ENCODE measurements around the gene TRH.
"Not testable (repeated sequence)": the region's sequence is repeated elsewhere in the genome, so short reads cannot be mapped to it uniquely, and the experiment has no call there.

TRH gene

DNA sequence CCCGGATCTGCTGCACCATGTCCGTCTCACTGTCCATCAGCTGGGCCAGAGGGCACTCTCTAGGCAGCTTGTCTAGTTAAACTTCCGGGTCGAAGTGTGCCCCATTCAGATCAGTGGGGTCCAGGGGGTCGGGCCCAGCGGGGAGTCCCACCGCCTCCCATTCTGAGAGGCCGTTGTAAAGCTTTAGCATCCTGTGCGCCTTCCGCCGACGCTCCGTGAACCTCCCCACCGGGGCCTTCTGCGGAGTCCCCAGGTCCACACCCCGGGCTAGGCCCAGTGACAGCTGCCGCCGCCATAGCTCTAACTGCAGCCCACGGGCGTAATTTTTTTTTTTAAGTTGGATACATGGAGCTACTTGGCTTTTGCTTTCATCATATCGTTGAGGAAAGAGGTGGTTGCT, 38.7 kb downstream of the TRH start:
- DNase-seq, result not testable (repeated sequence)

DNA sequence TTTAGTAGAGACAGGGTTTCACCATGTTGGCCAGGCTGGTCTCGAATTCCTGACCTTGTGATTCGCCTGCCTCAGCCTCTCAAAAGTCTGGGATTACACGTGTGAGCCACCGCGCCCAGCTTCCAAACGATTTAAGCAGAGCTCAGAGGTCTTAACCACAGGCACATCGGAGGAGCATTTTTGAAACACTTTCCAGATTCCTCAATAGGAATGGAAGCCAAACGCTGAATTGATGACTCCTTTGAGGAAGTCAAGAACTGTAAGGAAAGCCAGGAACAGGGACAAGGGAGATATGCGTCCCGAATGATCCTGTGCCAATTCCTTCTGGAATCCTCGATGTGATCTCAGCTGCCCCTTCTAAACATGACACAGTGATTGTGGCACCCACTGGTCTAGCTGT, 40.0 kb downstream of the TRH start:
- DNase-seq, result no peak

DNA sequence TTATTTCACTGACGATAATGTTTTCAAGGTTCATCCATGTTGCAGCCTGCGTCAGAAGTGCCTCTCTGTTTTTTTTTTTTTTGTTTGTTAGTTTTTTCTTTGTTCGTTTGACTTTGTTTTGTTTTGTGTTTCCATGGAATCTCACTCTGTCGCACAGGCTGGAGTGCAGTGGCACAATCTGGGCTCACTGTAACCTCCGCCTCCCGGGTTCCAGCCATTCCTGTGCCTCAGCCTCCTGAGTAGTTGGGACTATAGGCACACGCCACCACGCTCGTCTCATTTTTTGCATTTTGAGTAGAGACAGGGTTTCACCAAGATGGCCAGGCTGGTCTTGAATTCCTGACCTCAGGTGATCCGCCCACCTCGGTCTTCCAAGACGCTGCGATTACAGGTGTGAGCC, 43.1 kb downstream of the TRH start:
- DNase-seq, result not testable (repeated sequence)

DNA sequence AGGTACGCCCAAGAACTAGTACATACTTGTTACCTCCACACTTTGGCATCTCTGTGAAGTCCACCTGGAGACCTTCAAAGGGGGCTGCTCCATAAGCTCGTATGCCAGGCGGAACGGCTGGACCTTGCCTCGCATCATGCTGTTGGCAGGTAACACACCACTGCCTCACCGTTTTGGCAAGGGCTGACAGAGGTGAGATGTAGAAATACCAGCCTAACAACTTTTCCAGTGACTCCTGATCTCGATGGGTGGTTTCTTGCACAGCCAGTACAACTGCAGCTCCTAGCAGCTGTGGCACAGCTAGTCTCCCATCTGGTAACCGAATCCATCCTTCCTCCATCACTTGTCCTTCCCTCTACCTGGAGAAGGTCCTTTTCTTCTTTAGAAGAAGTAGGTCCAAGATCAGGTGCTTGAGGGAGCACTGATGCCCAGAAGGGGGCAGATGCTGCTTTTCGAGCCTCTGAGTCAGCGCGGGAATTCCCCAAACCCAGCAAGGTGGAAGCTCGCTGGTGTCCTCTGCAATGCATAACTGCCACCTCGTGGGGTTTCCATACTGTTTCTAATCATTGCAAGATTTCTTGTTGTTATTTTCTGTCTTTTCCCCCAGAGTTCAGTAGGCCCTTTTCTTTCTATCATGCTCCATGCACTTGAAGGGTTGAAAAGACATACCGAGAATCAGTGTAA, 51.8 kb downstream of the TRH start:
- not testable (repeated sequence) for DNase-seq

DNA sequence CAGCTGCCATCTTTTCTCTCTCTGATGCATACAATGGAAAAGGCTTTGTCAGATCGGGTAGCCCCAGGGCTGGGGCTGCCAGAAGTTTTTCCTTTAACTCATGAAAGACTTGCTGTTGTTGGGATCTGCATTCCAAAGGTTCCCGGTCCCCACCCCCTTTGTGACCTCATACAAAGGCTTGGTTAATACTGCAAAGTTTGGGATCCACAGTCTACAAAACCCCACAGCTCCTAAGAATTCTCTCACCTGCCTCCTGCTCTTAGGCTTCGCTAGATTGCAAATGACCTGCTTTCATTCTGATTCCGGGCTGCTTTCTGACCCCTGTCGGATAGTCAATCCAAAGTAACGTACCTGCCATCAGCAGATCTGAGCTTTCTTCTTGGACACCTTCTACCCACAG, 52.9 kb downstream of the TRH start:
- not testable (repeated sequence) for DNase-seq
